GM21447 (cell line): Measurements from ENCODE around the gene CEBPE.
A peak's percentile ranks its signal among the peaks of the same experiment; 100 is the strongest.
"Not testable (repeated sequence)": the region's sequence is repeated elsewhere in the genome, so short reads cannot be mapped to it uniquely, and the experiment has no call there.

Source experiments
- ATAC-seq: cut with Tn5 transposase; IDR thresholded peaks from one replicate; pipeline ENCODE4 v1.9.1; 2021; ENCODE audit not compliant: unreplicated experiment

CEBPE gene

GRCh38 chr14:23123419-23123818 lies 4.4 kb upstream of the CEBPE start:
- no peak for ATAC-seq

GRCh38 chr14:23122086-23122485 lies 3.0 kb upstream of the CEBPE start:
- no peak for ATAC-seq

GRCh38 chr14:23121361-23121771 lies 2.3 kb upstream of the CEBPE start:
- peak; percentile 73 for ATAC-seq

- ATAC-seq: peak; percentile 71
These were observed 1.6 kb upstream of the CEBPE start for GRCh38 chr14:23120541-23121251.

GRCh38 chr14:23119363-23120327 lies 590 bp upstream of the CEBPE start:
- no peak for ATAC-seq

GRCh38 chr14:23117371-23118020 lies 1.6 kb downstream of the CEBPE start:
- ATAC-seq: no peak

- ATAC-seq: no peak
These were observed 3.1 kb downstream of the CEBPE start for GRCh38 chr14:23115918-23116317.

- ATAC-seq: no peak
These were observed 3.9 kb downstream of the CEBPE start for GRCh38 chr14:23115039-23115731.

- ATAC-seq: no peak
These were observed 4.4 kb downstream of the CEBPE start for GRCh38 chr14:23114669-23115038.

- ATAC-seq: no peak
These were observed 5.0 kb downstream of the CEBPE start for GRCh38 chr14:23114120-23114458.

- no peak for ATAC-seq
These were observed 5.5 kb downstream of the CEBPE start for GRCh38 chr14:23113431-23114119.

GRCh38 chr14:23112359-23113178 lies 6.5 kb downstream of the CEBPE start:
- ATAC-seq: no peak

GRCh38 chr14:23110579-23111365 lies 8.3 kb downstream of the CEBPE start:
- no peak for ATAC-seq

- ATAC-seq: no peak
These were observed 9.3 kb downstream of the CEBPE start for GRCh38 chr14:23109769-23110168.

GRCh38 chr14:23108169-23108568 lies 10.9 kb downstream of the CEBPE start:
- not testable (repeated sequence) for ATAC-seq

- not testable (repeated sequence) for ATAC-seq
These were observed 11.4 kb downstream of the CEBPE start for GRCh38 chr14:23107620-23108019.

- ATAC-seq: no peak
These were observed 12.4 kb downstream of the CEBPE start for GRCh38 chr14:23106747-23107045.

GRCh38 chr14:23105348-23105824 lies 13.7 kb downstream of the CEBPE start:
- no peak for ATAC-seq
